ENCODE data around the gene FDPS.
A peak's percentile ranks its signal among the peaks of the same experiment; 100 is the strongest.
"Not testable (repeated sequence)": the region's sequence is repeated elsewhere in the genome, so short reads cannot be mapped to it uniquely, and the experiment has no call there.

FDPS gene

DNA sequence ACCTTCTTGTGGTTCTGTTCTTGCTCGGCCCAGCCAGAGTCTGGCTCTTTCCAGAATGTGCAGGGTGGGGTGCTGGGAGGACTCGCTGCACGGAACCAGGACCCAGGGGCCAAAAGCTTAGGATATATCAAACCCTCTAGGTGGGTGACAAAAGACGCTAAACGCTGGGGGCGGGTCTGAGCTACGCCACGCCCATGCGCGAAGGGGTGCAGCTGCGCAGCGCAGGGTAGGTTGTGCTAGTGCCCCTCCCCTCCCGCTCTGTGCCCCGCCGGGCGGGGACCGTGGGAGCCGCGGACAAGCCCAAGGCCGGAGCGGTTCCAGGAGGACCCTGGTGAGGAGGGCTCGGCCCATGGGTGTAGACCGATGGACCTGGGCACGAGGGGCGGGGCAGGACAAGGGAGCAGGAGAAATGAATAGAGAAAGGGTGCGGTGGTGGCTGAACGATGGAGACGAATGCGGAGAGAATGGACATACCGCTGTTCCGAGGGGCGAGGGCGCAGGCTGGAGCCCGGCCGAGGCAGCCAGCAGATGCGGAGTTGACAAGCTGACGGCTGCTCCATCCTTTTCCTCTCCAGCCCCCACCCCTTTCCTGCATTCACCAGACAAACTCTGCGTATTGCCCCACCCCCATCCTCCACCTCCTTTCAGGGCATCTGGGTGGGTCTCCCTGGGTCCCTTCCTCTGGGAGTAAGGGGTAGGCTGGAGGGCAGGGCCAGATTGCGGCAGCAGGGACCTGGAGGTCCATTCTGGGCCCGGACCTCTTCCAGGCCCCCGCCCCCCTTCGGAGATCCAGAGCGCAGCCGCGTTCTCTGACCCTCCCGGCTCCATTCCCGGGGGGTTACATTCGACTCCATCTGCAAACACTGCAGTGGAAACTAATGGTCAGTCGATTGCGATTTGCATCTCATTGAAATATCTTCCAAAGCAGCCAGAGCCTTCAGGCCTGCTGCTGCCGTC is 12.3 kb downstream of the FDPS start, which contains the start of gene RUSC1:
Gene RUSC1 (plus strand): TSS at position 234 of the 957 bp plus-strand sequence. CDS start 880 bp downstream, outside the sequence.
- DNase-seq, result peak; percentile 31 to 49

DNA sequence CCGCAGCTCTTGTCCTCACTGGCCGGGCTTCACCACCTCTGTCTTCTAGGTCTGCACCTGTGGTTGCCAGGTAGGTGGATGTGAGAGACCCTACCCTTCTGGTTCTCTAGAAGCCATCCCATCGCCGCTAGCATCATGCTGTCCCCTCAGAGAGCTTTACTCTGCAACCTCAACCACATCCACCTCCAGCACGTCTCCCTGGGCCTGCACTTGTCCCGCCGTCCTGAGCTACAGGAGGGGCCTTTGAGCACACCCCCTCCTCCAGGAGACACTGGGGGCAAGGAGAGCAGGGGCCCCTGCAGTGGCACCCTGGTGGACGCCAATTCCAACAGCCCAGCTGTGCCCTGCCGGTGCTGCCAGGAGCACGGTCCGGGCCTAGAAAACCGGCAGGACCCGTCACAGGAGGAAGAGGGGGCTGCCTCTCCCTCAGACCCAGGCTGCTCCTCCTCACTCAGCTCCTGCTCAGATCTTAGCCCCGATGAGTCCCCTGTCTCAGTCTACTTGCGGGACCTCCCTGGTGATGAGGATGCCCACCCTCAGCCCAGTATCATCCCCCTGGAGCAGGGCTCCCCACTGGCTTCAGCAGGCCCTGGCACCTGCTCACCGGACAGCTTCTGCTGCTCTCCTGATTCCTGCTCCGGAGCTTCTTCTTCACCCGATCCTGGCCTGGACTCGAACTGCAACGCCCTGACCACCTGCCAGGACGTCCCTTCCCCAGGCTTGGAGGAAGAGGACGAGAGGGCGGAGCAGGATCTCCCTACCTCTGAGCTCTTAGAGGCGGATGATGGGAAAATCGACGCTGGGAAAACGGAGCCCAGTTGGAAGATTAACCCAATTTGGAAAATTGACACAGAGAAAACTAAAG is 13.2 kb downstream of the FDPS start:
- DNase-seq, result no peak

DNA sequence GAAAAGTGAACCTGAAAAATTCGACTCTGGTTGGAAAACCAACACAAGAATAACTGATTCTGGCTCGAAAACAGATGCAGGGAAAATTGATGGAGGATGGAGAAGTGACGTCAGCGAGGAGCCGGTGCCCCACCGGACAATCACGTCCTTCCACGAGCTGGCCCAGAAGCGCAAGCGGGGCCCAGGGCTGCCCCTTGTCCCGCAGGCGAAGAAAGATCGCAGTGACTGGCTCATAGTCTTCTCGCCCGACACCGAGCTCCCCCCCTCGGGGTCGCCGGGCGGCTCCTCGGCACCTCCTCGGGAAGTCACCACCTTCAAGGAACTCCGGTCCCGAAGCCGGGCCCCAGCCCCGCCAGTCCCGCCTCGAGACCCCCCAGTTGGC is 13.9 kb downstream of the FDPS start:
- peak in 1 of 2 donors; percentile 13 for DNase-seq

DNA sequence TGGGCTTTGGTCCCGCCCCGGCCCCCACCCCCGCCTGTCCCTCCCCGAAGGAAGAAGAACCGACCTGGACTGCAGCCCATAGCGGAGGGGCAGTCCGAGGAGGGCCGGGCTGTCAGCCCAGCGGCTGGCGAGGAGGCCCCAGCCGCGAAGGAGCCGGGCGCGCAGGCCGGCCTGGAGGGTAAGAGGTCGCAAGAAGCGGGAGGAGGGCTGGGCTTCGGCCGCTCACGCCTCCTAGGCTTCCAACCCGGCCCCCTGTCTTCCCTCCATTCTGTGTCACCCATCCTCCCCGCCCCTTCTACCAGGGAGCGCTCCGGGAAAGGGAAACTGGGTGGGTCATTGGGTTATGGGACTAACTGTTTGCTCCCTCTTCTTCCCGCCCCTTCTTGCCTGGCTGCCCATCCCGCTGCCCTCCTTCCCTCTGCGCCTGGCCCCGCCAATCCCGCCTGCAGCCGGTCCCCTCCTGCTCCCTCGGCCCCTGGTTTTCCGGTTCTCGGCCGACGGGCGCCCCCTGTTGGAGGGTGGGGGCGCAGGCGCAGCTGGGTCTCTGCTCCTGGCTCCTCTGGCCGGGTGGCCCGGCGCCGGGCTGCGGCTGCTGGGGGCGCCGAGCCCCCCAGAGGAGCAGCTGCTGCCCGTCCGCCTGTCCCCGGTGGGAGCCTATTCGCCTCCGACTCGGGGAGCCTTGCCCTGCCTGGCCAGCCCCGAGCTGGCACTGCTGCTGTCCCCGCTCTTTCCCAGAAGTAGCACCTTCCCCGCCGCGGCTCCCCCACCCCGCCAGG is 14.5 kb downstream of the FDPS start:
- DNase-seq, result peak; percentile 68 to 94

DNA sequence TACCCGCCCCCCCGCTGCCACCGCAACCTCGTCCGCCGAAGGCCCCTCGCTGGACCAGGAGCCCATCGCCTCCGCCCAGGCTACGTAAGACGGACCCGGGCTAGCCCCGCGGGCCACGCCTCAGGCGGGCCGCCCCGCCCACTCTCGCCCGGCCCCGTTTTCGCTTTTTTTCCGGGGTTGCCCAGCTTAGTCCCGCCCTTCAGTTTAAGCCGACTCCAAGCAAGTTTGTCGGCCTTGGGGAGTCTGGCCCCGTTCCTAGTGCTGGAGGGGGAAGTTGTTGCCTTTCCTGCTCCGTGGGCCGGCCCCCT is 15.0 kb downstream of the FDPS start:
- DNase-seq, result peak; percentile 86 to 94

DNA sequence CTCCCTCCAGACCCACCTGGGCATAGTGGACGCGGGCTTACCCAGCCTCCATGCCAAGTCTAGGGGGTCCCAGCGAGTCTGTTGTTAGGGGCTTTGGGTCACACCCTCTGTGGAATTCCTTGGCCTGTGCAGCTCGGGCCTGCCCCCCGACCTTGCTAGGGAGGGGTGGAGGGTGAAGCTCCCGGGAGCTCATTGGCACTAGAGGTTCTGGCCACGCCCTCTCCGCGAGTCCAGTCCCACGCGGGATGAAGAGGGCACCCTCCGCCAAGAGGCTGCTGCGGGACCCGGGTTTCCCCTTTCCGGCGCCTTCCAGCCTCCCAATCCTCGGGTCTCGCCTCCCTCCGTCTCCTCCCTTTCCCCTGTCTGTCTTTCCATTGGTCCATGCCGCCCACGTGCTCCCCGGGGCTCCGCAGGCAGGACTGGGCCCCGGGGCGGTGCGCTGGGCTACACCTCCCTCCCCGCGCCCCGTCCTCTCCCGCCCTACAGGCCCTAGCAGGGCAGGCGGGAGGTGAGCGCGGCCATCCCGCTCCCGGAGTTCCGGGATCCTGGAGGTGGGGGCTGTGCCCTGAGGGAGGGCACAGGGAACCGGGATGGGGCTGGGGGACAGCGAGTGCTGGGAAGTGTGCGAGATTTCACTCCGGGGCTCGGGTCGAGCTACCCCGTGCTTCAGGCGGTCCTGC is 15.5 kb downstream of the FDPS start:
- peak; percentile 98 to 99 for DNase-seq

DNA sequence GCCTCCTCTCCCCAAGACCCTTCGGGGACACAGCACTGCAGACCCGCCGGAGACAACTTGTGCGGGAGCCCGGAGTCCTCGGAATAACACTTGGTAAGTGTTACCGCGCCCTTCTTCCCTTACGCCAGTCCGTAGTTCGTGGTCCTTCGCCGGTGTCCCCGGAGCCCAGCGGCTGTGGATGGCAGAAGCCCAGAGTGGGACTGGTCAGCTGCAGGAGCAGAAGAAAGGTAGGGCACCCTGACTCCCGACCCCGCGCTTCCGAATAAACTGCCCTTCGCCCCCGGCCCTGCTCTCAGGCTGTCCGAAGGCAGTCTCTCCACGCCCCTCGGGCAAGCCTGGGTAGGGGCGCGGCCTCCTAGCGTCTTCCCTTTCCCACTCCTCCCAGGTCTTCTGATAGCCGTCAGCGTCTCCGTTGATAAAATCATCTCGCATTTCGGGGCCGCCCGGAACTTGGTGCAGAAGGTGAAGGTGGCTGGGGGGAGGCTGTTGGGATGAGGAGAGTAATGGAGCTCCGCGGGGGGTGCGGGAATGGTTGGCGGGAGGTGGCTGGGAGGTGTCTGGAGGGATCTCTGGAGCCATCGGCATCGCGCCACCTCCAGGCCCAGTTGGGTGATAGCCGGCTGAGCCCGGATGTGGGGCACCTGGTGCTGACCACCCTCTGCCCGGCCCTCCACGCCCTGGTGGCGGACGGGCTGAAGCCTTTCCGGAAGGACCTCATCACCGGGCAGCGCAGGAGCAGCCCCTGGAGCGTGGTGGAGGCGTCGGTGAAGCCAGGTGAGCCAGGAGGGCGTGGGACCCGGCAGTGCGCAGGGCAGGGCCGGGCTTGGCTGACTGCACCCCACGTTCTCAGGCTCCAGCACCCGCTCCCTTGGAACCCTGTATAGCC is 16.3 kb downstream of the FDPS start:
- peak in 1 of 2 donors; percentile 22 for DNase-seq

DNA sequence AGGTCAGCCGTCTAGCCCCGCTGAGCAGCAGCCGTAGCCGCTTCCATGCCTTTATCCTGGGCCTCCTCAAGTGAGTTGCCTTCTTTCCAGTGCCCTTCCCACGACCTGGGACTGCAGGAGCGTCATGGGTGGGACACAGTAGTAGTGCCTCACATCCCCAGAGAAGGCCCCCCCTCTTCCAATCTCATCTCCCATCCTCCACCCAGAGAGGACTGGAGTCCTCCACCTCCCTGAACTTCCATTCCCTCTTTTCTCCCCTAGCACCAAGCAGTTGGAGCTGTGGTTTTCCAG is 16.9 kb downstream of the FDPS start:
- DNase-seq, result no peak

DNA sequence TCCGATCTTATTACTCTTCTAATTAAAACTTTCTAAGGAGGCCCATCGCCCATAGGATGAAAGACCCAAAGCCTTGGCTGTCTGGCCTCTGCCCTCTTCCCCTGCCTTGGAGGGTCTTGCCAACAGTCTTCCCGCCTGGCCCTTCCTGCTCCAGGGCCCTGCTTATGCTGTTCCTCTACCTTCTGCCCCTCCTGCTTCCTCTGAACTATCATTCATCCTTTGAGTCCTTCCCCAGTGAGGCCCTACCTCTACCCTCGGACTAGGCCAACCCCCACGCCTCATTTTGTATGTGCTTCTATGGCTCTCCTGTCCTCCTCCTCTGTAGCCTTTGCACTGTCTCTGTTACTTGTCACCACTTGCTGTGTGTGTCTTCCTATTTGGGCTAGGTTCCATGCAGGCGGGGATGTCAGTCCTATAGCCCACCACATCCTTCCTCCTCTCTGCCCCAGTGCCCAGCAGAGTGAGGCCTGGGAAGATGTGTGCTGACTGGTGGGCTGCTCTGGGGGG is 17.4 kb downstream of the FDPS start:
- DNase-seq, result no peak

DNA sequence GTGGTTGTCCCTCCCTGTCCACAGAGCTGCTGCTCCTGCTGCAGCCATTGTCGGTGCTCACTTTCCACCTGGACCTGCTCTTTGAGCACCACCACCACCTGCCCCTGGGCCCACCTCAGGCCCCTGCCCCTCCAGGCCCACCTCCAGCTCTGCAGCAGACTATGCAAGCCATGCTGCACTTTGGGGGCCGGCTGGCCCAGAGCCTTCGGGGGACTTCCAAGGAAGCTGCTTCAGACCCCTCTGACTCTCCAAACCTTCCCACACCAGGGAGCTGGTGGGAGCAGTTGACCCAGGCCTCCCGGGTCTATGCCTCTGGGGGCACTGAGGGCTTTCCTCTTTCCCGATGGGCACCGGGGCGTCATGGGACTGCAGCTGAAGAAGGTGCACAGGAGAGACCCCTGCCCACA is 18.0 kb downstream of the FDPS start:
- DNase-seq, result no peak

DNA sequence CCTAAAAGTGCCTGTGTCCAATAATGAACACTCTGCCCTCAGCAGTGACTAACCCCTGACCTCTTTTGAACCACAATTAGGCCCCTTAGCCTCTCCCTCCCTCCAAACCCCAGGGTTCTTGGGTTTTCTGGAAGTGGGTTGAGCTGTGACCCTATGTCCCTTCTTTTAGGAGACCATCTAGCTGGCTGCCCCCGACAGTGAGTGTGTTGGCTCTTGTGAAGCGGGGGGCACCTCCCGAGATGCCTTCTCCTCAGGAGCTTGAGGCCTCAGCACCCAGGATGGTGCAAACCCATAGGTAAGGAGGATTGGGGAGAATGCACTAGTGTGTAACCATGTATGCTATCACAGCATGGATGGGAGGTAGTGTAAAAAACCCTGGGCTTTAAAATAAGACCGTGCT is 19.3 kb downstream of the FDPS start:
- no peak for DNase-seq

DNA sequence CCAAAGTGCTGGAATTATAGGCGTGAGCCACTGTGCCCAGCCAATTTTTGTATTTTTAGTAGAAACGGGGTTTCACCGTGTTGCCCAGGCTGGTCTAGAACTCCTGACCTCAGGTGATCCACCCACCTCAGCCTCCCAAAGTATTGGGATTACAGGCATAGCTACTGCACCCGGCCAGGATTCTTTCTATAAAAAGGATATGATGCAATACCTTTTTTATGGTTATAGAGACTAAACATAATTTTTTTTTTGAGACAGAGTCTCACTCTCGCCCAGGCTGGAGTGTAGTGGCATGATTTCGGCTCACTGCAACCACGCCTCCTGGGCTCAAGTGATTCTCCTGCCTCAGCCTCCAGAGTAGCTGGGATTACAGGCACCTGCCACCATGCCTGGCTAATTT is 20.2 kb downstream of the FDPS start:
- DNase-seq, result not testable (repeated sequence)

DNA sequence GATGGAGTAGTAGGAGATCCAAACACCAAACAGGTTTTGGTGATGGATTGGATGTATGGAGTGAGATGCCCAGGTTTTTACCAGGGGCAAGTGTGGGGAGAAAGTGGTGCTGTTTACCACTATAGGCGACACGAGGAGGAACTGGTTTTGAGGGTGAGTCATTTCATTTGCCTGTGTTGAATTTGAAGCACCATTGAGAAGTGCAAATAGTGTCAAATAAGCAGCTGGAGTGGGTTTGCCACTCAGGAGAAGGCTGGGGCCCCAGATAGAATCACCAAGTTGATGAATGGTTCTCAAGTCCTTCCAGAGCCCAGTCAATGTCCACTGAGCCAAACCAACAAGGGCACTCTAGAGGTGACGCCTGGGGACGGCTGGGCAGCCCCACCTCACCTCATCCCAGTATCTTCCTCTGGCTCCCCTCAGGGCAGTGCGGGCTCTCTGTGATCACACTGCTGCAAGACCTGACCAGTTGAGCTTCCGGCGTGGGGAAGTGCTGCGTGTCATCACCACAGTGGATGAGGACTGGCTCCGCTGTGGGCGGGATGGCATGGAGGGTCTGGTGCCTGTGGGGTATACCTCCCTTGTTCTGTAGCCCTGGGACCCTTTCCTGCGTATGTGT is 21.4 kb downstream of the FDPS start:
- no peak for DNase-seq

DNA sequence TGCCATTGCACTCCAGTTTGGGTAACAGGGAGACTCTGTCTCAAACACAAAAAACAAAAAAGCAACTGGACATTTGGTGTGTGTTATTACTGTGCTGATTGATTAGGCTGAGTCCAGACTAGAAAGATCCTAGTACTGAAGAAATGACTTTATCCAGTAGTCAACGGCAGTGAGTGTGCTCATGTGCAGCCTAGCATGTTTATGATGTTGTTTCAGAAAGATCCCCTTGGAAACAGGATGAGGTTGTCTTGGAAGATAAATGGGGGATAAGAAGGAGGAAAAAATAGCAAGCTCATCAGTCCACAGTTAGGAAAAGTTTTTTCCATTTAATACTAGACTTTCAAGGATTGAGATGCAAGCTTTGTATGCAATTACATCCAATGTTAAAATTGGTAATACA is 26.3 kb downstream of the FDPS start:
- no peak for DNase-seq

DNA sequence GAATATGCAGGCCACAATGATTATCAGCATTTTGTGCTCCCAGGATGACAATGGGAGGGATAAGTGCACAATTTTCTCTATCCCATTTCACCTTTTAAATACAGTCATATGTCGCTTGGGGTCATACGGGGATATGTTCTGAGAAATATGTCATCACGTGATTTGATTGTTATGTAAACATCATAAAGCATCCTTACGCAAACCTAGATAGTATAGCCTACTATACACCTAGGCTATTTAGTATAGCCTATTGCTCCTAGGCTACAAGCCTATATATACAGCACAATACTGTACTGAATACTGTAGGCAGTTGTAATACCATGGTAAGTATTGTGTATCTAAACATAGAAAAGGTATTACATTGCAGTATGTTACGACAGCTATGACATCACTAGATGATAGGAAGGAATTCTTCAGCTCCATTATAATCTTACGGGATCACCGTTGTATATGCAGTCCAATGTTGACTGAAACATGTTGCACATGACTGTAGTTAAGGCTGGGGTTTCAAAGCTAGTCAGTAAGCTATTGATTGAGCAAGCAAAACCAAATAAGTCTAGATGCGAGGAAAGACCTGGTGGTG is 30.9 kb downstream of the FDPS start:
- no peak for DNase-seq

DNA sequence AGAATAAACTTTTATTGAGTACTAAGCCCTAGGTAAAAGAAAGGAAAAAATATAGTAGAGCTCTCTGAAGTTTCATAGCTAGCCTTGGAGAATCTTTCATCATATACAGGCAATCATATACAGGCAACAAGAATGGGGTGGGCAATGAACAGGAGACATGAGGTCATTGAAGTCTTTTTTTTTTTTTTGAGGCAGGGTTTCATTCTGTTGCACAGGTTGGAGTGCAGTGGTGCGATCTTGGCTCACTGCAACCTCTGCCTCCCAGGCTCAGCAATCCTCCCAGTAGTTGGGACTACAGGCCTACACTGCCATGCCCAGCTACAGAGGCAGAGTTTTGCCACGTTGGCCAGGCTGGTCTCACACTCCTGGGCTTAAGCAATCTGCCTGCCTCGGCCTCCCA is 34.2 kb downstream of the FDPS start:
- DNase-seq, result no peak

DNA sequence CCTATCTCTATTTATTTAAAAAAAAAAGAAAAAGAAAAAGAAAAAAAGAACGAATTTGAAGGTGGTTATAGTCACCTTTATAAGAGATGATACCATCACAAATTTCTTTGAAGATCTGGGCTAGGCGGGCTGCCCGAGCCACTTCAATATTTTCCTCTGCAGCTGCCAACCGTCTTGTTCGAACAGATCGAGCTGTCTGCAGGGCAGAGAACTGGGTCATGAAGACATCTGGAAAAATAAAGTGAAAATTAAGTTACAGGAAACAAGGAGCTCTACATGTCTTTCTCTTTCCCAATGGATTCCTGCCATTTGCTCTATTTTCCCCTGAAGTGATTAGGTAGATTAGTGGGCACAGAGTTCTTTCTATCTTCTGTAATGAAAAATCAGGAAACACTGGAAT is 44.0 kb downstream of the FDPS start:
- no peak for DNase-seq

DNA sequence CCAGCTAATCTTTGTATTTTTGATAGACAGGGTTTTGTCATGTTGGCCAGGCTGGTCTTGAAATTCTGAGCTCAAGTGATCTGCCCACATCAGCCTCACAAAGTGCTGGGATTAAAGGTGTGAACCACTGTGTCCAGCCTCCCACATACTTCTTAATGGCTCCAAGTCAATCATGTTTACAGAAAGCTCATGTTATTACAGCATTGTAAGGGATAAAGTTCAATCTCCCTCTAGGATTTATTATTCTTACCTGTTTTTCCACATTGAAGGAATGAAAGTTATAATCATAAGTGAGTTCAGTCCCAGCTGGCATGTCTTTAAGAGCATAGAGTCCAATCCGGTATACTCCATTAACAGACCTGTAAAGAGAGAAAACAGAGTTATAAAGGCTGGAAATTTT is 51.4 kb downstream of the FDPS start:
- no peak for DNase-seq

Data from inflammatory macrophage treated with lipopolysaccharide for 1 hour (primary cell).